Omental fat pad (tissue), 4 donors: ENCODE results near the gene CALCR. TPM values are rescaled to one million over a fixed set of nuclear protein-coding genes. Genes with fewer than 3 reads are reported as not detected.
"Not testable (repeated sequence)": the region's sequence is repeated elsewhere in the genome, so short reads cannot be mapped to it uniquely, and the experiment has no call there.

ENCODE experiments used
- ATAC-seq: fragments of 150-250 bp; one replicate; pipeline ENCODE4 v1.9.1; 2016; ENCODE audit warnings: mild to moderate bottlenecking, moderate library complexity; ENCODE audit not compliant: low FRiP score
- DNase-seq: peaks from one replicate; pipeline ENCODE4 v3.0.0-alpha.2; 2019; ENCODE audit warnings: low spot score
- CTCF ChIP-seq, 3 donors: fragments of 450-650 bp; IDR thresholded peaks; one replicate each; pipeline ENCODE4 v1.5.1; 2016 to 2017; ENCODE audit warnings: antibody characterized with exemption in 3 of 3, mild to moderate bottlenecking in 3 of 3, moderate library complexity in 2 of 3
- total RNA-seq, 4 donors: library from RNA; depleted of rRNA; stranded (reverse); fragments of >200 nt; gene quantifications; one replicate each; pipeline ENCODE4 v1.1.0, GENCODE V29; 2016

The CALCR gene
- total RNA-seq, 4 donors from 2014 or later, result 0.24 to 0.50 (median 0.28) TPM; not detected in 1

GRCh38 chr7:93535616-93536015 is 38.9 kb downstream of the CALCR start:
- no peak for ATAC-seq
- no peak for TF ChIP-seq CTCF (IDR thresholded peaks at IDR 0.05)

GRCh38 chr7:93530701-93531100 is 43.8 kb downstream of the CALCR start:
- no peak for ATAC-seq
- TF ChIP-seq CTCF (IDR thresholded peaks at IDR 0.05), result no peak
- DNase-seq, result no peak

More at GRCh38 chr7:93535616-93536015, 38.9 kb downstream of the CALCR start:
- DNase-seq, result no peak

- ATAC-seq (no peak), DNase-seq (no peak)
- TF ChIP-seq CTCF (IDR thresholded peaks at IDR 0.05), result no peak
Measured at GRCh38 chr7:93516834-93517233, 57.7 kb downstream of the CALCR start.

- DNase-seq (no peak), ATAC-seq (no peak)
- TF ChIP-seq CTCF (IDR thresholded peaks at IDR 0.05), result no peak
Measured at GRCh38 chr7:93515144-93515543, 59.4 kb downstream of the CALCR start.

GRCh38 chr7:93509303-93509702 is 65.2 kb downstream of the CALCR start:
- no peak for TF ChIP-seq CTCF (IDR thresholded peaks at IDR 0.05)
- ATAC-seq (no peak), DNase-seq (no peak)

GRCh38 chr7:93503088-93503487 is 71.4 kb downstream of the CALCR start:
- ATAC-seq, result no peak
- TF ChIP-seq CTCF (IDR thresholded peaks at IDR 0.05), result no peak
- DNase-seq, result no peak

- ATAC-seq, DNase-seq: not testable (repeated sequence)
Measured at GRCh38 chr7:93491860-93492259, 82.7 kb downstream of the CALCR start.
